DND-41 (cell line): ENCODE results near the gene ADAM33.

Experiments used
- CTCF ChIP-seq: IDR thresholded peaks from 2 replicates; pipeline ENCODE4 v1.5.1; 2012; ENCODE audit warnings: borderline replicate concordance, low read length, moderate library complexity, mild to moderate bottlenecking; ENCODE audit not compliant: poor library complexity, severe bottlenecking; ENCODE audit errors: extremely low read depth
- EZH2 ChIP-seq: IDR thresholded peaks from 3 replicates; pipeline ENCODE4 v1.6.1; 2012; ENCODE audit warnings: borderline replicate concordance, low read depth, mild to moderate bottlenecking, moderate library complexity, low read length, inconsistent platforms; ENCODE audit not compliant: severe bottlenecking

GRCh38 chr20:3674447-3674846 lies 7.4 kb downstream of the ADAM33 start:
- TF ChIP-seq EZH2 (no peak), CTCF (no peak)
